ENCODE data around the gene APPL2. TPM values are rescaled to one million over a fixed set of nuclear protein-coding genes. Genes with fewer than 3 reads are reported as not detected.

Gene APPL2
- total RNA-seq, 1 donor from 2014 or later: 37.5 TPM

DNA sequence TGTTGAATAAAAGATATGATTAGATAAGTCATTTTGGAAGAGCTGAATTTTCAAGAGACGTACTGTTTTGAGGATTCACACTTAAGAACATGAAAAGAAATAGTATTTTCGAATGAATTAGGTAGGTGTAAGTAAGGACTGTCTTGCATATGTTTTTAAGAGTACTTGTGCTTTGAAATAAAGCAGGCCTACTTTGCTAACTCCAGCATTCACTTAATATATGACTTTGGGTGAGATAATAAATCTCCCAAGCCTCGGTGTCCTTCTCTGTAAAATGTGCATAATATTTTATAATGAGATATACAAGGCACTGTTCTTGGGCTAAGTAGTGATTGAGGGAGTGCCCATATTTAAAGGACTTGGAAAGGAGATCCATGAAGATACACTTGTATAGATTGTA is 73.8 kb downstream of the APPL2 start:
- Mint-ChIP-seq H3K4me1 (peaks cover 2% of the 10 kb centered on the region), H3K4me3 (no peak overlapping the region), H3K9me3 (no peaks in the 10 kb centered on the region), H3K27me3 (ENCODE audit: insufficient read depth, low read depth) (no peaks in the 10 kb centered on the region), H3K27ac (no peak overlapping the region), H3K36me3 (peaks cover 25% of the 10 kb centered on the region)
- H3K4me1 ChIP-seq: no peaks in the 10 kb centered on the region
- H3K79me2 ChIP-seq (ENCODE audit: low read depth): no peaks in the 10 kb centered on the region
- H3K4me2 ChIP-seq: no peak overlapping the region
- no peak overlapping the region for H2AFZ ChIP-seq (replicated peaks)
- no peak overlapping the region for H3K4me3 ChIP-seq
- no peak for DNase-seq (ENCODE audit: low spot score)
- TF ChIP-seq, protein P1, sequence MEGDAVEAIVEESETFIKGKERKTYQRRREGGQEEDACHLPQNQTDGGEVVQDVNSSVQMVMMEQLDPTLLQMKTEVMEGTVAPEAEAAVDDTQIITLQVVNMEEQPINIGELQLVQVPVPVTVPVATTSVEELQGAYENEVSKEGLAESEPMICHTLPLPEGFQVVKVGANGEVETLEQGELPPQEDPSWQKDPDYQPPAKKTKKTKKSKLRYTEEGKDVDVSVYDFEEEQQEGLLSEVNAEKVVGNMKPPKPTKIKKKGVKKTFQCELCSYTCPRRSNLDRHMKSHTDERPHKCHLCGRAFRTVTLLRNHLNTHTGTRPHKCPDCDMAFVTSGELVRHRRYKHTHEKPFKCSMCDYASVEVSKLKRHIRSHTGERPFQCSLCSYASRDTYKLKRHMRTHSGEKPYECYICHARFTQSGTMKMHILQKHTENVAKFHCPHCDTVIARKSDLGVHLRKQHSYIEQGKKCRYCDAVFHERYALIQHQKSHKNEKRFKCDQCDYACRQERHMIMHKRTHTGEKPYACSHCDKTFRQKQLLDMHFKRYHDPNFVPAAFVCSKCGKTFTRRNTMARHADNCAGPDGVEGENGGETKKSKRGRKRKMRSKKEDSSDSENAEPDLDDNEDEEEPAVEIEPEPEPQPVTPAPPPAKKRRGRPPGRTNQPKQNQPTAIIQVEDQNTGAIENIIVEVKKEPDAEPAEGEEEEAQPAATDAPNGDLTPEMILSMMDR (IDR thresholded peaks at IDR 0.05): no peak
- no peaks in the 10 kb centered on the region for H4K20me1 ChIP-seq (ENCODE audit: low read depth)
- H3K36me3 ChIP-seq: peaks cover 31% of the 10 kb centered on the region
- no peak overlapping the region for H3K9ac ChIP-seq
- H3F3A ChIP-seq (ENCODE audit: low read depth): no peaks in the 10 kb centered on the region
- no peak overlapping the region for H3K27ac ChIP-seq
- no peaks in the 10 kb centered on the region for H3K9me3 ChIP-seq (ENCODE audit: low read depth)
- H3K27me3 ChIP-seq: no peaks in the 10 kb centered on the region

DNA sequence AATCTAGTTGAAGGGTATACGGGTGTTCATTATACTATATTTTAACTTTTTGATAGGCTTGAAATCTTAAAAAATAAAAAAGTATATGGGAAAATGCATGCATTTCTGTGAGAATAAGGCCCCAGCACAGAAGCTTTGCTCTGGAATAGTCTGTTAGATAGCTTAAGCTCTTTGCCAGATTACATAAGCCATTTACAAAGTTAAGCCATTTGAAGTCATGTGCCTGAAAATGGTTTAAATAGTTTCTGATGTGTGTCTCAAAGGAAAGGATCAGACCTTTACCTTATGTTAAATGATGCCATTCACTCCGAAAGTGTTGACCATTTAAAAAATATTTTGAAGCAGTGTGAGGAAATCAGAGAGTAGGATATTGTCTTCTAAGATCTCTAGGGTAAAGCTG is 77.1 kb downstream of the APPL2 start:
- H3K27me3 Mint-ChIP-seq (ENCODE audit: insufficient read depth, low read depth): no peaks in the 10 kb centered on the region
- Histone ChIP-seq H3K9ac (no peak overlapping the region), H3K79me2 (ENCODE audit: low read depth) (no peaks in the 10 kb centered on the region), H2AFZ (replicated peaks) (no peak overlapping the region), H3K27ac (no peak overlapping the region), H3F3A (ENCODE audit: low read depth) (no peaks in the 10 kb centered on the region), H3K27me3 (no peaks in the 10 kb centered on the region), H3K4me1 (no peaks in the 10 kb centered on the region), H3K4me2 (no peak overlapping the region), H3K36me3 (peaks cover 25% of the 10 kb centered on the region), H3K4me3 (no peak overlapping the region), H3K9me3 (ENCODE audit: low read depth) (no peaks in the 10 kb centered on the region), H4K20me1 (ENCODE audit: low read depth) (no peaks in the 10 kb centered on the region)
- H3K9me3 Mint-ChIP-seq: no peaks in the 10 kb centered on the region
- DNase-seq (ENCODE audit: low spot score): no peak
- no peak overlapping the region for H3K4me3 Mint-ChIP-seq
- H3K27ac Mint-ChIP-seq: no peak overlapping the region
- H3K4me1 Mint-ChIP-seq: peaks cover 2% of the 10 kb centered on the region
- TF ChIP-seq, protein P1 (IDR thresholded peaks at IDR 0.05): no peak
- TF ChIP-seq EZH2 (IDR thresholded peaks at IDR 0.05) (no peak), EZH2phosphoT487 (IDR thresholded peaks at IDR 0.05) (no peak)
- peaks cover 27% of the 10 kb centered on the region for H3K36me3 Mint-ChIP-seq

DNA sequence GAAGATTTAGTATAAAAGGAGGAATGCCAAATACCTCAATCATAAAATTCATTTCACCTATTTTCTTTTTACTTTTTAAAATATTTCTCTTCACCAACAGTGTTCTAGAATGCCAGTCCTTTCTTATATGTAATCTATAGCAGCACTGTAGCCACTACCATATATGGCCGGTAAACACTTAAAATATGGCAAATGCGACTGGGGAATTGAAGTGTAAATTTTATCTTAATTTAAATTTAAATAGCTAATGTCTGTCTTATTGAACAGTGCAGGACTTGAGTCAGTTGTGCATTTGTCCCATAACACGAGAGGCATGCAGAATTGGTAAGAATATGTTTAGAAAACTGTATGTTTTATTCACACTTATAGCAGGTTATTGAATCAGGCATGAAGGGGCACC is 78.4 kb downstream of the APPL2 start:
- no peak for DNase-seq (ENCODE audit: low spot score)
- Mint-ChIP-seq H3K27me3 (ENCODE audit: insufficient read depth, low read depth) (no peaks in the 10 kb centered on the region), H3K4me3 (no peak overlapping the region), H3K4me1 (no peaks in the 10 kb centered on the region), H3K9me3 (no peaks in the 10 kb centered on the region), H3K27ac (no peak overlapping the region), H3K36me3 (peaks cover 21% of the 10 kb centered on the region)
- no peaks in the 10 kb centered on the region for H3F3A ChIP-seq (ENCODE audit: low read depth)
- no peak overlapping the region for H3K4me3 ChIP-seq
- H3K9ac ChIP-seq: no peak overlapping the region
- no peak overlapping the region for H3K27ac ChIP-seq
- no peak overlapping the region for H3K4me2 ChIP-seq
- no peaks in the 10 kb centered on the region for H3K27me3 ChIP-seq
- H3K4me1 ChIP-seq: no peaks in the 10 kb centered on the region
- H3K79me2 ChIP-seq (ENCODE audit: low read depth): no peaks in the 10 kb centered on the region
- no peak for TF ChIP-seq EZH2 (IDR thresholded peaks at IDR 0.05)
- TF ChIP-seq EZH2phosphoT487 (IDR thresholded peaks at IDR 0.05): no peak
- TF ChIP-seq, protein P1 (IDR thresholded peaks at IDR 0.05): no peak
- no peak overlapping the region for H2AFZ ChIP-seq (replicated peaks)
- no peaks in the 10 kb centered on the region for H4K20me1 ChIP-seq (ENCODE audit: low read depth)
- no peaks in the 10 kb centered on the region for H3K9me3 ChIP-seq (ENCODE audit: low read depth)
- H3K36me3 ChIP-seq: peaks cover 32% of the 10 kb centered on the region

DNA sequence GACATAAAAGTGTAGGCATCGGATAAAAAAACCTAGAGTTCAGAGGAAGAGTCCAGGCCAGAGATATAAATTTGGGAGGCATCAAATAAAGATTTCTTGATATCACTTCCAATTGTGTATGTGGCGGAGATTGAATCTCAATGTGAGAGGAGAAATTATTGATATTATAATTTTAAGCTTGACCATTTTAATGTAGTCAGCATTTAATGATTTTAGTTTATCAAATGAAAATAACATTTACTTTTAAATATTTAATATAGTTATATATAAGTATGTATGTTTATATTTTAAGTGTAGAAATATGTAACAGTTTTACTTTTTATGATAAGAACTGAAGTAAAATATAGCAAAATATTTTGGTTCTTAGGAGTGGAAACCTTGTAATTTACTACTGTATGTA is 79.7 kb downstream of the APPL2 start:
- Mint-ChIP-seq H3K9me3 (no peaks in the 10 kb centered on the region), H3K27me3 (ENCODE audit: insufficient read depth, low read depth) (no peaks in the 10 kb centered on the region), H3K4me3 (no peak overlapping the region), H3K36me3 (peaks cover 15% of the 10 kb centered on the region), H3K27ac (no peak overlapping the region), H3K4me1 (no peaks in the 10 kb centered on the region)
- H3K4me1 ChIP-seq: no peaks in the 10 kb centered on the region
- no peak overlapping the region for H2AFZ ChIP-seq (replicated peaks)
- no peaks in the 10 kb centered on the region for H3F3A ChIP-seq (ENCODE audit: low read depth)
- TF ChIP-seq EZH2phosphoT487 (IDR thresholded peaks at IDR 0.05) (no peak), EZH2 (IDR thresholded peaks at IDR 0.05) (no peak)
- TF ChIP-seq, protein P1 (IDR thresholded peaks at IDR 0.05): no peak
- H3K79me2 ChIP-seq (ENCODE audit: low read depth): no peaks in the 10 kb centered on the region
- H3K36me3 ChIP-seq: peaks cover 37% of the 10 kb centered on the region
- no peak overlapping the region for H3K4me3 ChIP-seq
- H4K20me1 ChIP-seq (ENCODE audit: low read depth): no peaks in the 10 kb centered on the region
- H3K27ac ChIP-seq: no peak overlapping the region
- DNase-seq (ENCODE audit: low spot score): no peak
- no peak overlapping the region for H3K4me2 ChIP-seq
- H3K27me3 ChIP-seq: no peaks in the 10 kb centered on the region
- no peaks in the 10 kb centered on the region for H3K9me3 ChIP-seq (ENCODE audit: low read depth)
- H3K9ac ChIP-seq: no peak overlapping the region

Data from neural progenitor cell (in vitro differentiated cells).